ENCODE measurements around the gene EHF. TPM values are rescaled to one million over a fixed set of nuclear protein-coding genes. Genes with fewer than 3 reads are reported as not detected.

Gene EHF
- total and polyA plus RNA-seq, 2 of the 8 experiments (the other 6 are each of a cell fraction or from before 2014, with no cell fraction given) = not detected

- FAIRE-seq = no peak
- no peak overlapping the region for H4K8ac ChIP-seq (ENCODE audit: extremely low read depth, insufficient read depth, low read length)
Observed at GRCh38 chr11:34674038-34674437, 53.1 kb downstream of the EHF start.

More at GRCh38 chr11:34674038-34674437, 53.1 kb downstream of the EHF start:
- H3K18ac ChIP-seq (ENCODE audit: extremely low read depth, low read length) = no peak overlapping the region
- H3K23ac ChIP-seq (ENCODE audit: insufficient read length) = no peak overlapping the region
- no peaks in the 10 kb centered on the region for H3K9me3 ChIP-seq (ENCODE audit: insufficient read depth in 2 of 2, low read depth in 1 of 2, low read length in 1 of 2)
- H2BK15ac ChIP-seq (ENCODE audit: low read length) = no peak overlapping the region
- H3K4ac ChIP-seq (replicated peaks; ENCODE audit: insufficient read length, low read depth, low read length) = no peak overlapping the region
- H2AK5ac ChIP-seq (ENCODE audit: low read depth, low read length) = no peak overlapping the region
- WGBS, 2 experiments (ENCODE audit: extremely low coverage in 1 of 2, insufficient coverage in 1 of 2, insufficient read length in 1 of 2, insufficient replicate concordance in 2 of 2, low coverage in 1 of 2, low lambda C conversion rate in 2 of 2, missing lambda C conversion rate in 1 of 2) = 68% methylated on average over 1 of the region's 1 CpG; no CpG with 5 or more reads in 1 of the 2 experiments
- no peak overlapping the region for H3K9ac ChIP-seq (replicated peaks in 1 of 4; ENCODE audit: extremely low read depth in 1 of 4, low read depth in 3 of 4, low read length in 3 of 4)
- H3K56ac ChIP-seq (replicated peaks; ENCODE audit: insufficient read length, low read depth, low read length) = no peak overlapping the region
- no peaks in the 10 kb centered on the region for H3K27me3 ChIP-seq (replicated peaks in 1 of 4; ENCODE audit: control insufficient read depth in 3 of 4, extremely low read depth in 1 of 4, insufficient read depth in 3 of 4, low read length in 3 of 4)
- no peaks in the 10 kb centered on the region for H3K79me1 ChIP-seq (ENCODE audit: low read depth, low read length)
- H3K4me3 ChIP-seq (ENCODE audit: extremely low read depth in 1 of 4, insufficient read depth in 2 of 4, low read depth in 3 of 4, low read length in 4 of 4) = no peak overlapping the region
- TF ChIP-seq POLR2AphosphoS5 (IDR thresholded peaks at IDR 0.05; ENCODE audit: low read depth, low read length) (no peak), ZNF274 (IDR thresholded peaks at IDR 0.05; ENCODE audit: borderline replicate concordance, extremely low read depth, low read length) (no peak), NRF1 (IDR thresholded peaks at IDR 0.05; ENCODE audit: low read depth, low read length) (no peak), FOSL1 (IDR thresholded peaks at IDR 0.05; ENCODE audit: insufficient read depth, low read depth, low read length) (no peak)
- no peaks in the 10 kb centered on the region for H3K23me2 ChIP-seq (ENCODE audit: low read depth, low read length)
- no peak overlapping the region for H2BK5ac ChIP-seq (ENCODE audit: low read depth, low read length)
- H2BK120ac ChIP-seq (replicated peaks; ENCODE audit: low read depth, low read length) = no peak overlapping the region
- H4K91ac ChIP-seq (replicated peaks; ENCODE audit: insufficient read length, low read length) = no peak overlapping the region
- no peaks in the 10 kb centered on the region for H3K79me2 ChIP-seq (ENCODE audit: control insufficient read depth in 1 of 2, insufficient read depth in 2 of 2, low read length in 2 of 2)
- CTCF ChIA-PET (ENCODE audit: partially characterized antibody) = no interaction called here
- H3K4me1 ChIP-seq (replicated peaks in 1 of 4; ENCODE audit: control insufficient read depth in 3 of 4, insufficient read depth in 4 of 4, low read length in 3 of 4) = peaks cover 0 to 3% (median 0%) of the 10 kb centered on the region in 4 experiments; a peak in 2 of 7 replicates
- no peaks in the 10 kb centered on the region for H3K36me3 ChIP-seq (ENCODE audit: control insufficient read depth in 2 of 4, insufficient read depth in 4 of 4, low read length in 3 of 4)
- H3K4me2 ChIP-seq (ENCODE audit: insufficient read depth in 1 of 2, low read depth in 2 of 2, low read length in 2 of 2) = no peak overlapping the region
- no peak overlapping the region for H2BK12ac ChIP-seq (ENCODE audit: low read depth, low read length)
- H4K5ac ChIP-seq (ENCODE audit: insufficient read length, low read depth, low read length) = no peak overlapping the region
- no peak overlapping the region for H2BK20ac ChIP-seq (ENCODE audit: low read length)
- no peak for DNase-seq (ENCODE audit: low read depth in 1 of 2, low spot score in 2 of 2)
- H4K20me1 ChIP-seq (replicated peaks in 1 of 2; ENCODE audit: control insufficient read depth in 1 of 2, insufficient read depth in 2 of 2, low read length in 2 of 2) = no peaks in the 10 kb centered on the region
- H3K27ac ChIP-seq (ENCODE audit: low read depth, low read length) = no peak overlapping the region
- H2AFZ ChIP-seq (ENCODE audit: low read length) = no peak overlapping the region
- H3K14ac ChIP-seq (ENCODE audit: insufficient read length) = no peak overlapping the region
- POLR2A ChIA-PET (ENCODE audit: partially characterized antibody) = no interaction called here
